Peyer's patch (tissue), 4 donors: ENCODE data around the gene ZNF276.
"Not testable (repeated sequence)": the region's sequence is repeated elsewhere in the genome, so short reads cannot be mapped to it uniquely, and the experiment has no call there.

Experiments
- POLR2A ChIP-seq, 2 donors: fragments of 450-650 bp; IDR thresholded peaks; one replicate each; pipeline ENCODE4 v1.5.1; 2017; ENCODE audit warnings: antibody characterized with exemption in 2 of 2, mild to moderate bottlenecking in 2 of 2, moderate library complexity in 2 of 2
- TF ChIP-seq, protein P1 (sequence below), 6 experiments: fragments of 450-650 bp in 4 of 6; fragments of 200-600 bp in 2 of 6; sonication (generic) in 1 of 6; IDR thresholded peaks; one replicate each; pipeline ENCODE4 v1.5.1; 2017 to 2019; ENCODE audit warnings: antibody characterized with exemption in 6 of 6, mild to moderate bottlenecking in 3 of 6, moderate library complexity in 1 of 6

DNA sequence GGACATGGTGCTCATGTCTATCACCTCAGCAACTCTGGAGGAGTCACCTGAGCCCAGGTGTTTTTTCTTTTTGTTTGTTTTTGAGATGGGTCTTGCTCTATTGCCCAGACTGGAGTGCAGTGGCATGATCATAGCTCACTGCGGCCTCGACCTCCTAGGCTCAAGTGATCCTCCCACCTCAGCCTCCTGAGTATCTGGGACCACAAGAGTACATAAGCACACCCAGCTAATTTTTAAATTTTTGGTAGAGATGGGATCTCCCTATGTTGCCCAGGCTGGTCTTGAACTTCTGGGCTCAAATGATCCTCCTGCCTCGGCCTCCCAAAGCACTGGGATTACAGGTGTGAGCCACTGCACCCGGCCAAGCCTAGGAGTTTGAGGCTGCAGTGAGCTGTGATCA is 31.7 kb upstream of the ZNF276 start:
- TF ChIP-seq POLR2A (IDR thresholded peaks at IDR 0.05), result not testable (repeated sequence)
- TF ChIP-seq, protein P1, sequence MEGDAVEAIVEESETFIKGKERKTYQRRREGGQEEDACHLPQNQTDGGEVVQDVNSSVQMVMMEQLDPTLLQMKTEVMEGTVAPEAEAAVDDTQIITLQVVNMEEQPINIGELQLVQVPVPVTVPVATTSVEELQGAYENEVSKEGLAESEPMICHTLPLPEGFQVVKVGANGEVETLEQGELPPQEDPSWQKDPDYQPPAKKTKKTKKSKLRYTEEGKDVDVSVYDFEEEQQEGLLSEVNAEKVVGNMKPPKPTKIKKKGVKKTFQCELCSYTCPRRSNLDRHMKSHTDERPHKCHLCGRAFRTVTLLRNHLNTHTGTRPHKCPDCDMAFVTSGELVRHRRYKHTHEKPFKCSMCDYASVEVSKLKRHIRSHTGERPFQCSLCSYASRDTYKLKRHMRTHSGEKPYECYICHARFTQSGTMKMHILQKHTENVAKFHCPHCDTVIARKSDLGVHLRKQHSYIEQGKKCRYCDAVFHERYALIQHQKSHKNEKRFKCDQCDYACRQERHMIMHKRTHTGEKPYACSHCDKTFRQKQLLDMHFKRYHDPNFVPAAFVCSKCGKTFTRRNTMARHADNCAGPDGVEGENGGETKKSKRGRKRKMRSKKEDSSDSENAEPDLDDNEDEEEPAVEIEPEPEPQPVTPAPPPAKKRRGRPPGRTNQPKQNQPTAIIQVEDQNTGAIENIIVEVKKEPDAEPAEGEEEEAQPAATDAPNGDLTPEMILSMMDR (IDR thresholded peaks at IDR 0.05), result not testable (repeated sequence)
